Stimulated activated CD4-positive, alpha-beta T cell treated with anti-CD3 and anti-CD28 coated beads, Interleukin-4, amount 100 ng/mL, for 24 hours (primary cell): ENCODE measurements around the gene SMIM23.

Experiments
- DNase-seq: peaks from one replicate; pipeline ENCODE4 v3.0.0-alpha.2; 2020

The SMIM23 gene

GRCh38 chr5:171785517-171785916, at the start of gene SMIM23:
SMIM23 (plus strand) TSS chr5:171785817; CDS start chr5:171785872, 55 bp downstream.
- no peak for DNase-seq

GRCh38 chr5:171736976-171737891, 48.4 kb upstream of the SMIM23 start:
- DNase-seq, result no peak

GRCh38 chr5:171738501-171738900, 47.1 kb upstream of the SMIM23 start:
- no peak for DNase-seq

GRCh38 chr5:171739271-171739670, 46.3 kb upstream of the SMIM23 start:
- DNase-seq, result no peak

- DNase-seq, result no peak
Measured at GRCh38 chr5:171743436-171744076, 42.1 kb upstream of the SMIM23 start.

GRCh38 chr5:171744264-171744663, 41.4 kb upstream of the SMIM23 start:
- no peak for DNase-seq

GRCh38 chr5:171744882-171745281, 40.7 kb upstream of the SMIM23 start:
- no peak for DNase-seq

GRCh38 chr5:171745602-171746001, 40.0 kb upstream of the SMIM23 start:
- DNase-seq, result no peak

GRCh38 chr5:171747061-171747859, 38.4 kb upstream of the SMIM23 start:
- no peak for DNase-seq

- DNase-seq, result no peak
Measured at GRCh38 chr5:171748720-171749119, 36.9 kb upstream of the SMIM23 start.

- DNase-seq, result no peak
Measured at GRCh38 chr5:171749365-171749764, 36.3 kb upstream of the SMIM23 start.

GRCh38 chr5:171750311-171750788, 35.3 kb upstream of the SMIM23 start:
- no peak for DNase-seq

- no peak for DNase-seq
Measured at GRCh38 chr5:171755354-171755821, 30.2 kb upstream of the SMIM23 start.

GRCh38 chr5:171757853-171758535, 27.6 kb upstream of the SMIM23 start:
- DNase-seq, result no peak

GRCh38 chr5:171759777-171760176, 25.8 kb upstream of the SMIM23 start:
- no peak for DNase-seq

- no peak for DNase-seq
Measured at GRCh38 chr5:171762021-171762608, 23.5 kb upstream of the SMIM23 start.

- DNase-seq, result no peak
Measured at GRCh38 chr5:171762903-171763302, 22.7 kb upstream of the SMIM23 start.

GRCh38 chr5:171764265-171764664, 21.4 kb upstream of the SMIM23 start:
- DNase-seq, result no peak

GRCh38 chr5:171766875-171767274, 18.7 kb upstream of the SMIM23 start:
- DNase-seq, result no peak

- DNase-seq, result no peak
Measured at GRCh38 chr5:171770153-171770552, 15.5 kb upstream of the SMIM23 start.

- DNase-seq, result no peak
Measured at GRCh38 chr5:171771856-171772255, 13.8 kb upstream of the SMIM23 start.

- DNase-seq, result no peak
Measured at GRCh38 chr5:171773106-171773505, 12.5 kb upstream of the SMIM23 start.
